MM.1S (cell line): ENCODE data around the gene GALNT12.

Experiments
- DNase-seq: peaks from one replicate; pipeline ENCODE4 v3.0.0-alpha.2; 2015
- H2AFZ ChIP-seq: fragments of 300-600 bp; sonication (generic); 2 replicates; pipeline ENCODE4 v1.6.0; 2016; ENCODE audit warnings: antibody characterized with exemption, low read length
- H3F3A ChIP-seq: fragments of 300-600 bp; sonication (generic); 2 replicates; pipeline ENCODE4 v1.6.1; 2016; ENCODE audit warnings: mild to moderate bottlenecking, antibody characterized with exemption, low read length, moderate library complexity, mixed read lengths; ENCODE audit not compliant: insufficient read depth
- H3K27ac ChIP-seq: fragments of 300-600 bp; sonication (generic); 2 replicates; pipeline ENCODE4 v1.5.1; 2016; ENCODE audit warnings: mild to moderate bottlenecking, low read length
- H3K27me3 ChIP-seq: fragments of 300-600 bp; sonication (generic); replicated peaks from 2 replicates; pipeline ENCODE4 v1.6.0; 2016; ENCODE audit warnings: low read length; ENCODE audit not compliant: insufficient read depth
- H3K36me3 ChIP-seq: fragments of 300-600 bp; sonication (generic); replicated peaks from 2 replicates; pipeline ENCODE4 v1.6.1; 2016; ENCODE audit warnings: mild to moderate bottlenecking, low read length, mixed read lengths; ENCODE audit not compliant: insufficient read depth
- H3K4me1 ChIP-seq: fragments of 300-600 bp; sonication (generic); 2 replicates; pipeline ENCODE4 v1.6.1; 2016; ENCODE audit warnings: low read length, mixed read lengths
- H3K4me2 ChIP-seq: fragments of 300-600 bp; sonication (generic); 2 replicates; pipeline ENCODE4 v1.6.0; 2016; ENCODE audit warnings: low read depth, low read length
- H3K4me3 ChIP-seq: fragments of 300-600 bp; sonication (generic); 2 replicates; pipeline ENCODE4 v1.5.1; 2016; ENCODE audit warnings: low read length, mixed read lengths
- H3K79me2 ChIP-seq: fragments of 300-600 bp; sonication (generic); 2 replicates; pipeline ENCODE4 v1.6.1; 2016; ENCODE audit warnings: mixed run types, low read length, mixed read lengths
- H3K9ac ChIP-seq: fragments of 300-600 bp; sonication (generic); 2 replicates; pipeline ENCODE4 v1.6.1; 2016; ENCODE audit warnings: low read length, mixed read lengths
- H3K9me2 ChIP-seq: fragments of 300-600 bp; sonication (generic); replicated peaks from 2 replicates; pipeline ENCODE4 v1.6.1; 2016; ENCODE audit warnings: mild to moderate bottlenecking, low read length, mixed read lengths; ENCODE audit not compliant: insufficient read depth
- H3K9me3 ChIP-seq: fragments of 300-600 bp; sonication (generic); replicated peaks from 2 replicates; pipeline ENCODE4 v1.6.1; 2016; ENCODE audit warnings: mild to moderate bottlenecking, low read length, mixed read lengths; ENCODE audit not compliant: insufficient read depth
- H4K20me1 ChIP-seq: fragments of 300-600 bp; sonication (generic); 2 replicates; pipeline ENCODE4 v1.6.1; 2016; ENCODE audit warnings: mild to moderate bottlenecking, low read length, moderate library complexity, mixed read lengths; ENCODE audit not compliant: insufficient read depth
- CTCF ChIP-seq: fragments of 300-600 bp; sonication (generic); IDR thresholded peaks from 2 replicates; pipeline ENCODE4 v1.5.1; 2016; ENCODE audit warnings: antibody characterized with exemption, low read length, mixed read lengths
- EZH2 ChIP-seq: fragments of 300-600 bp; sonication (generic); optimal IDR thresholded peaks from 2 replicates; pipeline ENCODE3; 2017; ENCODE audit warnings: low read depth, mild to moderate bottlenecking, antibody characterized with exemption, low read length, mixed read lengths
- EZH2phosphoT487 ChIP-seq: fragments of 300-600 bp; sonication (generic); IDR thresholded peaks from 2 replicates; pipeline ENCODE4 v1.6.1; 2018; ENCODE audit warnings: antibody characterized with exemption, low read length

Gene GALNT12

DNA sequence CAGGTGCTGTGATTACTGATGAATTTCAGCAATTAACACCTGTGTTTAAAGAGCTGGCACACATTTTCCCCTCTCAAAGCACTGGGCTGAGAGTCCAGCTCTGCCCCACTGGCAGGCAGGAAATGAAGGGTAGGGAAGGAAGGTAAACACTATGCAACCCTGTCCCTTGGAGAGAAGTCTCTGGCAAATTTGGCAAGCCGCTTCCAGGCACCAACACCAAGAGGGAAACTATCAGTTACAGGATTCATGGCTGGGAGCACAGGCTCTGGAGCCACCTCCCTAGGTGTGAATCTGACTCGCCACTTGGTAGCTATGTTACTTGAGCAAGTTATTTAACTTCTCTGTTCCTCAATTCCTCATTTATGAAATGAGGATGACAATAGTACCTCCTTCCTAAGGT, 14.4 kb upstream of the GALNT12 start:
- no peaks in the 10 kb centered on the region for H4K20me1 ChIP-seq
- peaks cover 8% of the 10 kb centered on the region; the same call in 1 of the 2 replicates for H3K79me2 ChIP-seq
- H3K4me2 ChIP-seq: no peak overlapping the region
- DNase-seq: no peak
- H3K4me3 ChIP-seq: no peak overlapping the region
- H3K4me1 ChIP-seq: peaks cover 8% of the 10 kb centered on the region; the same call in 1 of the 2 replicates
- H3F3A ChIP-seq: no peaks in the 10 kb centered on the region
- TF ChIP-seq EZH2: no peak
- TF ChIP-seq EZH2phosphoT487: no peak
- TF ChIP-seq CTCF: no peak
- H3K27me3 ChIP-seq: peaks cover 5% of the 10 kb centered on the region; the same call in 1 of the 2 replicates
- no peak overlapping the region for H2AFZ ChIP-seq
- H3K27ac ChIP-seq: no peak overlapping the region
- no peaks in the 10 kb centered on the region for H3K36me3 ChIP-seq
- H3K9me3 ChIP-seq: no peaks in the 10 kb centered on the region
- no peak overlapping the region for H3K9ac ChIP-seq
- H3K9me2 ChIP-seq: no peaks in the 10 kb centered on the region

GRCh38 chr9:98794802-98795201, 12.7 kb upstream of the GALNT12 start:
- Histone ChIP-seq H3K9me3 (no peaks in the 10 kb centered on the region), H3K4me2 (no peak overlapping the region), H3K36me3 (no peaks in the 10 kb centered on the region), H3F3A (no peaks in the 10 kb centered on the region), H3K4me1 (peaks cover 8% of the 10 kb centered on the region; the same call in 1 of the 2 replicates), H3K4me3 (no peak overlapping the region), H3K79me2 (peaks cover 8% of the 10 kb centered on the region; the same call in 1 of the 2 replicates), H3K9me2 (no peaks in the 10 kb centered on the region), H4K20me1 (no peaks in the 10 kb centered on the region), H3K9ac (no peak overlapping the region), H3K27ac (no peak overlapping the region), H3K27me3 (peaks cover 5% of the 10 kb centered on the region), H2AFZ (no peak overlapping the region)
- DNase-seq: no peak
- TF ChIP-seq EZH2: no peak
- no peak for TF ChIP-seq CTCF
- no peak for TF ChIP-seq EZH2phosphoT487

DNA sequence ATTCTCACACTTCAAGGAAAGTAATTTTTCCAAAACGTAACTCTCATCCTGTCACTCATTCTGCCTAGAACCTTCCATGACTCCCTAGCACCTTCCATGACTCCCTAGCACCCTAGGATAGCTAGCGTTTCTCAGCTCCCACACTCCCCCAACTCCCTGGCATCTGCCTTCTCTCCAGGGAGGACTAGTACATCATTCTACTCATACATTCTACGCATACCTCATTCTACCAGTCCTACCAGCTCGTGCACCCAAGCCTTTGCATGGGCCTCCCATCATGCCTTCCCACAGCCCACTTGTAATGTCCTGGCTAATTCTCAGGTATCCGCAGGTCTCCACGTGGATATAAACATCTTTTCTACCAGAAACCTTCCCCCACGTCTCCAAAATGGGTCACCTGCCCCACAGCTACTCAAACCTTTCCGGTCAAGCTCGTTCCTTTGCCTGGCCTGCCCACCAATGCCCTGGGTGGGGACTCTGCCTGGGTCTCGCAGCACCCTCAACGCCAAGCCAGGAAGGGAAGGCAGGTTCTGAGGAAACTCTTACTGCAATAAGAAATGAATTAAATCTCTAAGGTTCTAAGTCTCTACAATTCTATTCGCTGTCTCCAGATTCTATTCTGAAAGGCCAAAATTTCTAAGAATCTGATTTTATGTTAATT, 12.0 kb upstream of the GALNT12 start:
- TF ChIP-seq EZH2 (no peak), EZH2phosphoT487 (no peak), CTCF (no peak)
- no peak for DNase-seq
- Histone ChIP-seq H4K20me1 (no peaks in the 10 kb centered on the region), H3F3A (no peaks in the 10 kb centered on the region), H3K9me3 (no peaks in the 10 kb centered on the region), H3K27ac (no peak overlapping the region), H3K4me1 (peaks cover 8% of the 10 kb centered on the region; the same call in 1 of the 2 replicates), H3K27me3 (peaks cover 5% of the 10 kb centered on the region), H3K9me2 (no peaks in the 10 kb centered on the region), H3K4me3 (peak overlapping the region; percentile 77), H2AFZ (peak overlapping the region; percentile 58), H3K36me3 (no peaks in the 10 kb centered on the region), H3K79me2 (peaks cover 8% of the 10 kb centered on the region; the same call in 1 of the 2 replicates), H3K4me2 (peak overlapping the region; percentile 98), H3K9ac (peak overlapping the region; percentile 55; the same call in 1 of the 2 replicates)
